Activated naive CD4-positive, alpha-beta T cell treated with anti-CD3 and anti-CD28 coated beads, Interleukin-2, amount 10 ng/mL, durations not matched to agents 7 days and 5 days (primary cell): Measurements from ENCODE around the gene AADACL4.
A peak's percentile ranks its signal among the peaks of the same experiment; 100 is the strongest.

Experiments
- CTCF ChIA-PET: fragments of 350-600 bp; sonication (Branson Sonifier 250); formaldehyde crosslinking; loops from one replicate; lab custom pipeline; 2021; ENCODE audit warnings: antibody characterized with exemption; lab: Charles Lee
- DNase-seq: peaks from one replicate; pipeline ENCODE4 v3.0.0-alpha.2; 2020
- H3K27ac Mint-ChIP-seq: one replicate; pipeline ENCODE4 v1.8.0; 2021; ENCODE audit warnings: mild to moderate bottlenecking, moderate library complexity, mixed read lengths
- H3K27me3 Mint-ChIP-seq: one replicate; pipeline ENCODE4 v1.8.0; 2021; ENCODE audit warnings: mild to moderate bottlenecking, mixed read lengths
- H3K36me3 Mint-ChIP-seq: one replicate; pipeline ENCODE4 v1.8.0; 2021; ENCODE audit warnings: mixed read lengths
- H3K4me1 Mint-ChIP-seq: one replicate; pipeline ENCODE4 v1.8.0; 2021; ENCODE audit warnings: mixed read lengths
- H3K4me3 Mint-ChIP-seq: one replicate; pipeline ENCODE4 v1.8.0; 2021; ENCODE audit warnings: mild to moderate bottlenecking, moderate library complexity, mixed read lengths
- H3K9me3 Mint-ChIP-seq: one replicate; pipeline ENCODE4 v1.8.0; 2021; ENCODE audit warnings: mixed read lengths

Gene AADACL4

DNA sequence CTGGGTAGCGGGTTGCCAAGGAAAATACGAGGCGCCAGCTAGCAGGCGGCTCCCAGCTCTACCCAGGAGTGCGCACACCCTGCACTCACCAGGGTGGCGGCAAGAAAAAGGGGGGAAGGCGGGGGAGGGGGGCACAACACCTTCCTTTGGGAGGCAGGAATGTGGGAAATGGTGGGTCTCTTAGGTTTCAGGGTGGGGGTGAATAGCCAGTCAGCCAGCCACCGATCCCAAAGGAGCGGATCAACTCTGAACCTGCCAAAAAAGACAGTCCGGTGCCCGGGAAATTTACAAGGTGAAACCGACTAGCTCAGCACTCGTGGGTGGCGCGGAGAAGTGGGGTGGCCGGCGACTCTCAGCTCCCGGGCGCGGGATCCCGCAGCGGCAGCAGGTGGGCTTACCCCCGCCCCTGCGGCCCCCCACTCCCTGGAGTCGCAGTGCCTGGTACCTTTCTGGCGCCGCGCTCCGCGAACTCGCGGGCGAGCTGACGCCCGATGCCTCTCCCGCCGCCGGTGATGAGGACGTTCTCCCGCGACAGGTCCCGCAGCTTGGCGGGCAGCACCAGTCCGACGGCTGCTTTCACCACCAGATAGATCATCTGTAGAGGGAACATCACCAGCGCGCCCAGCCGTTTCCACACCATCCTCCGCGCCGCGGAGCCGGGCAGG is 27.0 kb upstream of the AADACL4 start:
- DNase-seq = peak; percentile 55
- peaks cover 28% of the 10 kb centered on the region for H3K27me3 Mint-ChIP-seq
- H3K27ac Mint-ChIP-seq = peak overlapping the region; percentile 99
- CTCF ChIA-PET = interaction anchor here (0.7 to 3.7 kb wide), 9 partner anchors 15 to 342 kb away, joined by 3 to 19 read pairs (median 3); no protein-coding TSS in a partner anchor
- H3K9me3 Mint-ChIP-seq = no peaks in the 10 kb centered on the region
- peak overlapping the region; percentile 98 for H3K4me3 Mint-ChIP-seq
- peaks cover 77% of the 10 kb centered on the region for H3K4me1 Mint-ChIP-seq
- H3K36me3 Mint-ChIP-seq = peaks cover 48% of the 10 kb centered on the region

DNA sequence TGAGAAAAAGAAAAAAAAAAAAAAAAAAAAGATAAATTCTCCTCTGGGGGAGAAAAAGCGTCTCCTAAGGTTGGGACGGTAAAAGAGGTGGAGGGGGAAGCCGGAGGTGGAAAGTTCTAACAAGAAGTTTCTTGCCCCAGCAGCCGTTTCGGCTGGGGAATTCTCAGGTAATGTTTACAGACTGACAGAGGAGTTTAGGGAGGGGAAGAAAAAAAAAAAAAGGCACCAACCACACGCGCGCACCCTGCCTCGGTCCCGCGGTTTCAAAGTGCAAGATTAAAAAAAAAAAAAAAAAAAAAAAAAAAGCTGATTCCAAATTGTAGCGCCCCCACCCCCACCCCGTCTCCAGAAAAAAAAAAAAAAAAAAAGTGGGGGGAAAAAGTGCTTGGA is 26.4 kb upstream of the AADACL4 start:
- peaks cover 75% of the 10 kb centered on the region for H3K4me1 Mint-ChIP-seq
- H3K27me3 Mint-ChIP-seq = peaks cover 34% of the 10 kb centered on the region
- CTCF ChIA-PET = interaction anchor here (0.6 to 4.7 kb wide), 10 partner anchors 16 to 418 kb away, joined by 3 to 42 read pairs (median 5); no protein-coding TSS in a partner anchor
- H3K27ac Mint-ChIP-seq = peak overlapping the region; percentile 99
- H3K9me3 Mint-ChIP-seq = no peaks in the 10 kb centered on the region
- peaks cover 42% of the 10 kb centered on the region for H3K36me3 Mint-ChIP-seq
- DNase-seq = peak; percentile 61
- H3K4me3 Mint-ChIP-seq = peak overlapping the region; percentile 98

DNA sequence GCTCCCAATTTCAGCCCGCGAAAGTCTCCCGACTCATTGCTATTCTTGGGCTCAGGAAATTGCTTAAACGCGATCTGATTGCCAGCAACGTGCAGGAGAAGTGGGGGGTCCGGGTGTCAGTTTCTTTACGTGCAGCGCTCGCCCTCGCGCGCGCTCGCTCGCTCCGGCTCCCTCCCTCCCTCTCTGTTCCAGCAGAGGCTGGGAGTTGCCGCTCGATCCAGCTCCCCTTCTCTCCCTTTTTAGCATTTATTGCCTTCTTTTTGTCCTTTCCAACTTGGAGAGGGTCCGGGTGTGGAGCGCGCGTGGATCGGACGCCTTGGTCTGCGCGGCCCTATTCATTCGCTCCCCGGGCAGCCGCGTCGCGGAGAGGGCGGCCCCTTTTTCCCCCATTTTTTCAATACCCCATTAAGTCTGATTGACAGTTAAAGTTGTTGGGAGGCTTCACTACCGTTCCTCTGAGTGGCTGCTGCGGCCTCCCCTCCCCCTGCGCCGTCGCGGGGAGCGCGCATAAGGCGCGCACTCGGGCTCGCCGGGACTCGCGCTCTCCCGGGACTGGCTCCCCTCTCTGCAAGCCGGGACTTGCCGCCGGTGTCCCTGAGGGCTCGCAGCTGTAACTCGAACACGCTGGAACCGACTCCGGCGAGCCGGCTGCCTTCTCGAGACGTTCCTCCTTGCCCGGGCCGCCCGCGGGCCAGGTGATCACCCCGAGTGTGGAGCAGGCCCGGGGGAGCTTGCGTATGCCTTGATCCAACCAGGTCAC is 25.8 kb upstream of the AADACL4 start, which contains the start of gene DHRS3:
Gene DHRS3 (minus strand): TSS at position 310 of the 760 bp plus-strand sequence. CDS start 862 bp downstream, outside the sequence.
- peak within 1 kb of the TSS; percentile 99 for H3K27ac Mint-ChIP-seq
- peaks cover 38% of the 10 kb centered on the region for H3K27me3 Mint-ChIP-seq
- DNase-seq = peak; percentile 83

DNA sequence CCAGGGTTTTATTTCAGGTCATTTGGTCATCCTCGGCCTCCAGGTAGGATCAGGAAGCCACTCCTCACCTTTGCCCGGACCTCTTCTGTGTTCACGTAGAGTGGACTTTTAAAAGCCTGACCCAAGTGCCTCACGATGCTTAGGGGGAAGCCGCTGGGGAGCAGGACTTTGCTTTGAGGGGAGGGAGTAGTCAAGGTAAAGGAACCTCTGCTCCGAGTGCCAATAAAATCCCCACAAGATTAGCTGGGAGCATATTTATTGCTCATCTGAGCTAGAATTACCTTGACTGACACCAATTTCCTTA is 25.3 kb upstream of the AADACL4 start:
- H3K4me3 Mint-ChIP-seq = peak overlapping the region; percentile 98
- DNase-seq = no peak
- H3K36me3 Mint-ChIP-seq = peaks cover 31% of the 10 kb centered on the region
- H3K27ac Mint-ChIP-seq = peak overlapping the region; percentile 99
- peaks cover 38% of the 10 kb centered on the region for H3K27me3 Mint-ChIP-seq
- H3K4me1 Mint-ChIP-seq = peaks cover 64% of the 10 kb centered on the region
- H3K9me3 Mint-ChIP-seq = no peaks in the 10 kb centered on the region
- CTCF ChIA-PET = interaction anchor here (0.7 to 4.7 kb wide), 19 partner anchors 15 to 408 kb away, joined by 3 to 53 read pairs (median 5); no protein-coding TSS in a partner anchor

More for the DNA sequence above, 25.8 kb upstream of the AADACL4 start, which contains the start of gene DHRS3:
- H3K4me1 Mint-ChIP-seq = peaks cover 69% of the 10 kb centered on the region
- H3K36me3 Mint-ChIP-seq = peaks cover 37% of the 10 kb centered on the region
- no peaks in the 10 kb centered on the region for H3K9me3 Mint-ChIP-seq
- H3K4me3 Mint-ChIP-seq = peak within 1 kb of the TSS; percentile 98
- CTCF ChIA-PET = interaction anchor here (0.6 to 4.7 kb wide), 20 partner anchors 14 to 419 kb away, joined by 3 to 53 read pairs (median 5); no protein-coding TSS in a partner anchor

DNA sequence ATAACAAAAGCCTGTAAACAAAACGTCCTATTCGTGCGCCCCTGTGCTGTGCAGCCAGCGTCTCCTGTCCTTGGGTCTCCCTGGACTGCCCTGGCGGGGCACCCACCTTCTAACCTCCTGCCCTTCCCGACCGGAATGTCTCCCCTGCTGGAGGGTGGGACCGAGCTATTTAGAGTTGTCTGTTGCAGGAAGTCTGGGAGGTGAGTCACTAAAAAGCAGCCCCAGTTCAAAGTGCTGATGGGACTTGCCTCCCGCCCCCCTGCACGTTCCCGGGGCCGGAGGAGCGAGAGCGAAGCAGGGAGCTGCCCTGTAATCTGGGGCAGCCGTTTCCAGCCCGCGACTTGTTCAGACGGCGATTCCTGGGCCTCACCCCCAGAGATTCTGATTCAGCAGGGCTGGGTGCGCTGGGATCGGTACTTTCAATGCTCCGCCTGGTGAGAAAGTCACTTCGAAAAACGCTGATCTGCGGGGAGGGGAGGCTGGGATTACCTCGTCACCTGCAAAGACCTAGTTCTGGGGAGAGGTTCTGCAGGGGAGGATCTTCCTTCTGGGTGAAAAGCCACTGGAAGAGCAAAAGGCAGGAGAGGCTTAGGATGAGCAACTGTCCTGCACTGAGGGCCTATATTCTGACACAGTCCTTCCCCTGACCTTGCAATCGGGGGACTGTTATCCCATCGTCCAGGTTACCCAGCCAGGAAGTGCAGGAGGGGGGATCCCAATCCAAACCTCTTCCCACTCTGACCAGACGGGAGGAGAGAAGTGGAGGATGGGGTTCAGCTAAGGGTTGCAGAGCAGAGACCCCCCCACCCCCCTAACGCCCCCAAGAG is 24.7 kb upstream of the AADACL4 start:
- CTCF ChIA-PET = interaction anchor here (0.7 to 4.7 kb wide), 22 partner anchors 15 to 409 kb away, joined by 3 to 53 read pairs (median 4); no protein-coding TSS in a partner anchor
- Mint-ChIP-seq H3K9me3 (no peaks in the 10 kb centered on the region), H3K27me3 (peaks cover 40% of the 10 kb centered on the region), H3K4me3 (peak overlapping the region; percentile 98), H3K27ac (peak overlapping the region; percentile 99), H3K36me3 (peaks cover 30% of the 10 kb centered on the region), H3K4me1 (peaks cover 58% of the 10 kb centered on the region)
- DNase-seq = peak; percentile 71

DNA sequence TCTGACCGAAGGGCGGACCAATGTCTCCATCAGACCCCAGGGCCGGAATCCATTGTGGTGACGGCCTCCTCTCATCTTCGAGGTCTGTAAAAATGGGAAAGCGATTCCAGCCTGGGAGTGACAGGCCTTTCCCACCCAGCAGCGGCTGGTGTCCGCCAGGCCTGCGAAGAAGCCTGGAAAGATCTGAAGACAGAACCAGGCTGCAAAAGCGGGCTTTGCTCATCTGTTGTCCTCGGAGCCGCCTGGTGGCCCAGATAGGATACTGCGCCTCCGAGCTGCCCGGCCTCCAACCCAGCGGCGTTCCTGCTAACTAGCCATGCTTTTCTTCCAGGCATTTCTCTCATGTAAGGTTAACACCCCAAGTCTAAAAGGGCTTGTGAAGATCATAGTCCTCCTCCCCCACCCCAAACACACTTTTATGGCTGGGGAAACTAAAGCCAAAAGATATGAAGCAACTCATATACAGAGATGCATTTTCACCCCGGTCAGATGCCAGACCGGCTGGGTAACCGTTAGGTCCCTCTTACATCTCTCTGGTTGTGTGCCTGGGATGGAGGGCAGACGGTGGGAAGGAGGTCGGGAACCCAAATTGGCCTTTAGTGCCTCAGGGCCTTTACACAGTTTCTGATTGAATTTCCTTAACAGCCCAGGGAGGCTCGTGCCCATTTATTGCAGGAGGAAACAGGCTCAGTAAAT is 23.9 kb upstream of the AADACL4 start:
- peak overlapping the region; percentile 85 for H3K27ac Mint-ChIP-seq
- peaks cover 43% of the 10 kb centered on the region for H3K27me3 Mint-ChIP-seq
- CTCF ChIA-PET = interaction anchor here (0.7 to 4.7 kb wide), 14 partner anchors 16 to 348 kb away, joined by 3 to 53 read pairs (median 6); no protein-coding TSS in a partner anchor
- H3K4me3 Mint-ChIP-seq = peak overlapping the region; percentile 98
- H3K9me3 Mint-ChIP-seq = no peaks in the 10 kb centered on the region
- H3K4me1 Mint-ChIP-seq = peaks cover 51% of the 10 kb centered on the region
- H3K36me3 Mint-ChIP-seq = peaks cover 24% of the 10 kb centered on the region
- peak; percentile 84 for DNase-seq

DNA sequence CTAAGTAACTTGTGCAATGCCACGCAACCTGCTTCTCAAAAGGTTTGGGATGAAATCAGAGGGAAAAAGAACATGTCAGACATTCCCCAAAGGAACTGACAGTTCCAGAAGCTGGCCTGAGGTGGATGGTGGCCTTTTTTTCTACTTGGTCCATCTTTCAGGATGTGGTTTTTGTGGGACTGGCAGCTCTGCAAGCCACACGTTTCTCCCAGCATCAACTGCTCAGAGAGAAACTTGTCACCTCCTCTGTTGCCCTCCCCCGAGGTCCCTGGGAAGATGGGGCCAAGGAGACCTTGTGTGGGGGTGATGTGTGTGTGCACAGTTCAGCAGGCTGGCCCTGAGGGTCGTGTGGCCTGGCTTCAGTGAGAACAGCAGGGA is 23.4 kb upstream of the AADACL4 start:
- H3K27me3 Mint-ChIP-seq = peaks cover 41% of the 10 kb centered on the region
- peak overlapping the region; percentile 98 for H3K4me3 Mint-ChIP-seq

DNA sequence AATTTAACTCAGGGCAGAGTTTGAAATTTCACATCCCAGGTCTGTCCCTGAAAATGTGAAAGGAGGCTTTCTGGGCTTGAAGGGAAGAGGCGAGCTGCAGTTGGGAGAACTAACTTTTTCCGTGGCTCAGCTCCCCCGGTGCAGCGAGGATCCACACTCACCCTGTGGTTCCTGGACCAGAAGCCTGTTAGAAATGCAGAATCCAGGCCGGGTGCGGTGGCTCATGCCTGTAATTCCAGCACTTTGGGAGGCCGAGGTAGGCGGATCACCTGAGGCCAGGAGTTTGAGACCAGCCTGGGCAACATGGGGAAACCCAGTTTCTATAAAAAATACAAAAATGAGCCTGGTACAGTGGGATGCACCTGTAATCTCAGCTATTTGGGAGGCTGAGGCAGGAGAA is 23.0 kb upstream of the AADACL4 start:
- Mint-ChIP-seq H3K27ac (no peak overlapping the region), H3K4me1 (peaks cover 41% of the 10 kb centered on the region), H3K27me3 (peaks cover 37% of the 10 kb centered on the region), H3K4me3 (peak overlapping the region; percentile 98), H3K9me3 (no peaks in the 10 kb centered on the region), H3K36me3 (peaks cover 15% of the 10 kb centered on the region)
- CTCF ChIA-PET = interaction anchor here (1.0 to 4.7 kb wide), 10 partner anchors 19 to 349 kb away, joined by 3 to 53 read pairs (median 13); no protein-coding TSS in a partner anchor
- no peak for DNase-seq

More for the DNA sequence above, 23.4 kb upstream of the AADACL4 start:
- Mint-ChIP-seq H3K27ac (peak overlapping the region; percentile 85), H3K4me1 (peaks cover 45% of the 10 kb centered on the region), H3K36me3 (peaks cover 20% of the 10 kb centered on the region), H3K9me3 (no peaks in the 10 kb centered on the region)
- CTCF ChIA-PET = interaction anchor here (0.7 to 4.7 kb wide), 11 partner anchors 19 to 349 kb away, joined by 3 to 53 read pairs (median 8); no protein-coding TSS in a partner anchor
- DNase-seq = peak; percentile 59

DNA sequence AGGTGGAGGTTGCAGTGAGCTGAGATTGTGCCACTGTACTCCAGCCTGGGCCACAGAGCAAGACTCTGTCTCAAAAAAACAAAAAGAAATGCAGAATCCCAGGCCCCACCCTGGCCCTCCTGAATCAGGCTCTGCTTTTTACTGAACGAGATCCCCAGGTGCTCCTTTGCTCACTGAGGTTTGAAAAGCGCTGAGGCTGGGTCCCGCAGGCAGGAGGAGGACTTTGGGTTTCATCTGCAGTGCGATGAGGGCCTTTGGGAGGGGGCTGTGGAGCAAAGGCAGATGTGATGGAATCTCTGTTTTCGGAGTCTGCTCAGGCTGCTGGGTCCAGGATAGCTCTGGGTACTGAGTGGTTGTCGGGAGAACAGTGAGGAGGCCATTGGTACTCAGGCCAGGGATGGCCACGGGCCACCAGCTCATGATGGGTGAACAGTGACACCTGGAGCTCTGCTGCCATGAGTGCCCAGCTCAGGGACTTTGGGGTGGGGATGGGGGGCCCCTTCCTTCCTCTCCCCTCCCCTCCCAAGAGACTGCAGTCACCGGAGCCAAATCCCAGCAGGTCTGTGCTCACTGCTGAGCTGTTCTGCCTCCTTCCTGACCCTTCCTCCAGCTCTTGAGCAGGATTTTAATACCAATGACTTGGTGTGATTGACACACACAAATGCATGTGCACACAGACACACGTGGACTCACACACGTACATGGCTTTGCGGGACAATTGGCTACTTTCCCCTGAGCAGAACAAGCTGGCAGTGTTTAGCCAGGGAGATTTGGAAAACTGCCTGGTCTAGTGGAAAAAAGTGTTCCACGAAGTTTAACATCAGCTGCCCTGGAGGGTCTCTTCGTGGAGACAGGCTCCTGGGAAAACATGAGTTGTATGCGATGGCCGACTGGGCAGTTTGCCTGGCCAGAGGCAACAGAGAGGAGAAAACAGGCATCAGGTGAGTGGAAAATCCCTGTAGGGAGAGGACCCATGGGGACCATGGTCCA is 22.2 kb upstream of the AADACL4 start:
- Mint-ChIP-seq H3K9me3 (no peaks in the 10 kb centered on the region), H3K36me3 (peaks cover 9% of the 10 kb centered on the region), H3K27me3 (peaks cover 30% of the 10 kb centered on the region), H3K4me3 (no peak overlapping the region), H3K4me1 (peaks cover 37% of the 10 kb centered on the region), H3K27ac (no peak overlapping the region)
- CTCF ChIA-PET = interaction anchor here (1.0 to 4.7 kb wide), 6 partner anchors 20 to 350 kb away, joined by 3 to 53 read pairs (median 26); no protein-coding TSS in a partner anchor
- no peak for DNase-seq

DNA sequence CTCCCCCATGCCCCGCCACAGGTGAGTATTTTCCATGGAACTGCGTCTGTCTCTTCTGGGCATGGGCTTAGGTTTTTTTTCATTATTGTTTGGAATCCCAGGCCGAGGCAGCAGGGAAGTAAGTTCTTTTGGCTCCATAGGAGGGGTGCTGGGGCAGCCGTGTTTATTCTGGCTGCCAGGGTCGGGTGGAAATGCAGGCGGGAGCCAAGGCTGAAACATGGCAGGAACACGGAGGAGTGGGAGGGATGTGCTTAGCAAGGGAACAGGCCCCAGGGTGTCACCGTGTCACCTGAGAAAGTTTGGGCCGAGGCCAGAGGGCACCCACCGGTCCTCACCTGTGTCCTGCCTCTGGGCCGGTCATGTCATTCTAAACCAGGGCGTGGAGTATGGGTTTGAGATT is 21.4 kb upstream of the AADACL4 start:
- Mint-ChIP-seq H3K27ac (no peak overlapping the region), H3K4me1 (peaks cover 45% of the 10 kb centered on the region), H3K36me3 (peaks cover 6% of the 10 kb centered on the region), H3K9me3 (no peaks in the 10 kb centered on the region), H3K4me3 (no peak overlapping the region), H3K27me3 (peaks cover 22% of the 10 kb centered on the region)
- no peak for DNase-seq
- CTCF ChIA-PET = interaction anchor here (1.0 to 4.2 kb wide), 2 partner anchors 309 to 350 kb away, joined by 3 to 53 read pairs; no protein-coding TSS in a partner anchor

DNA sequence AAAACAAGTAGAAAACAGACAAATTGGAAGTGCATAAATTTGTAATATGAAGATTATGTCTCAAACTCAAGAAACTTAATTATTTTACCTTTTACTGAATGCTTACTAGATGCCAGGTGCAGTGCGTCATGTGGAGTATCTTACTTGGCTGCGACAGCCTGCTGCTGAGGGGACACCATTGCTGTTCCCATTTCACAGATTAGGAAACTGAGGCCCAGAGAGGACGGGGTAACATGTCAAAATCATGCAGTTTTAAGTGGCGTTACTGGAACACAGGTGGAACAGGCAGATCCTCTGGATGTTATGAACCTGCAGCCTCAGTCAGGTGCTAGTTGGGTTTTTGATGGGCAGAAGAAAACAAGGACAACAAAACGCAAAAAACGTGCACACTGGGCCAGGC is 18.6 kb upstream of the AADACL4 start:
- no peak overlapping the region for H3K27ac Mint-ChIP-seq
- DNase-seq = no peak
- CTCF ChIA-PET = interaction anchor here (1.1 kb wide), 1 partner anchor 353 kb away, joined by 4 read pairs; no protein-coding TSS in a partner anchor

DNA sequence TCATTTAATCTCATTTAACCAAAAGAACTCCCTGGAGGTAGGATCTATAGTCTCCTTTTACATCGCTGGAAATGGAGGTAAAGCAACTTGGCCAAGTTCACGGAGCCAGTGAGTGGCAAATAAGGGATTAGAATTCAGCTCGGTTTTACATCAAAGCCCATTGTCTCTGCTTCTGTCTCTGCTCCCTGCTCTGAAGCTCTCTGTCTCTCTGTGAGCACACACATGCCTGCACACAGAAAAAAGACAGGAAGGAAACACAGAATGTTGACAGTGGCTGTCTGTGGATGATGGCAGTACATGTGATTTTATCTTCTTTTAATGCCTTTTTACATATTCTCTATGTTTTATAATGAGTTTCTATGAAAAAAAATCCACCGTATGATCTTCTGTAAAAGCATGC is 17.0 kb upstream of the AADACL4 start:
- Mint-ChIP-seq H3K9me3 (no peaks in the 10 kb centered on the region), H3K4me1 (peaks cover 15% of the 10 kb centered on the region), H3K27me3 (peaks cover 44% of the 10 kb centered on the region), H3K36me3 (no peaks in the 10 kb centered on the region), H3K4me3 (no peak overlapping the region), H3K27ac (no peak overlapping the region)
- no peak for DNase-seq
- CTCF ChIA-PET = interaction anchor here (0.7 kb wide), 1 partner anchor 281 kb away, joined by 3 read pairs; no protein-coding TSS in a partner anchor

More for the DNA sequence above, 18.6 kb upstream of the AADACL4 start:
- Mint-ChIP-seq H3K27me3 (peaks cover 30% of the 10 kb centered on the region), H3K4me1 (peaks cover 28% of the 10 kb centered on the region), H3K4me3 (no peak overlapping the region), H3K36me3 (peaks cover 1% of the 10 kb centered on the region), H3K9me3 (no peaks in the 10 kb centered on the region)
